ENCODE results near the gene TBPL1.

DNA sequence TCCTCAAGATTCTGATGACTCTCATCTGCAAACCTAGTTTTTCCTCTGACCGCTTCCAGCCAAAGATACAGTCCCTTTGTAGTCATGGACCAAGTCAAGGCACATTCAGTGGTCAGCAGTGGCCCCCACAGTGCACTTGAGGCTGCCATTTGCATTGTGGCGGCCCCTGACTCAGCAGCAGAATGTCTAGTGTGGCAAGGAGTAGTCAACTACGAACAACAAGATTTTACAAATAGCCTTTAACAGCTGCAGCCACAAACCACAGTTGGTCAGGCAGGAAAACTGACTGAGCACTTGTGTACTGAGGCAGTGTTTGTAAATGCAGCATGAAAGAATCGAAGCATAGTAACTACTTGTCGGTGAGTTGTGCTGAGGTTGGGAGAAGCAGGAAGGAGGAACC is 49.8 kb downstream of the TBPL1 start:
- TF ChIP-seq, protein P1, sequence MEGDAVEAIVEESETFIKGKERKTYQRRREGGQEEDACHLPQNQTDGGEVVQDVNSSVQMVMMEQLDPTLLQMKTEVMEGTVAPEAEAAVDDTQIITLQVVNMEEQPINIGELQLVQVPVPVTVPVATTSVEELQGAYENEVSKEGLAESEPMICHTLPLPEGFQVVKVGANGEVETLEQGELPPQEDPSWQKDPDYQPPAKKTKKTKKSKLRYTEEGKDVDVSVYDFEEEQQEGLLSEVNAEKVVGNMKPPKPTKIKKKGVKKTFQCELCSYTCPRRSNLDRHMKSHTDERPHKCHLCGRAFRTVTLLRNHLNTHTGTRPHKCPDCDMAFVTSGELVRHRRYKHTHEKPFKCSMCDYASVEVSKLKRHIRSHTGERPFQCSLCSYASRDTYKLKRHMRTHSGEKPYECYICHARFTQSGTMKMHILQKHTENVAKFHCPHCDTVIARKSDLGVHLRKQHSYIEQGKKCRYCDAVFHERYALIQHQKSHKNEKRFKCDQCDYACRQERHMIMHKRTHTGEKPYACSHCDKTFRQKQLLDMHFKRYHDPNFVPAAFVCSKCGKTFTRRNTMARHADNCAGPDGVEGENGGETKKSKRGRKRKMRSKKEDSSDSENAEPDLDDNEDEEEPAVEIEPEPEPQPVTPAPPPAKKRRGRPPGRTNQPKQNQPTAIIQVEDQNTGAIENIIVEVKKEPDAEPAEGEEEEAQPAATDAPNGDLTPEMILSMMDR (IDR thresholded peaks at IDR 0.05) = no peak
- TF ChIP-seq KDM5A (IDR thresholded peaks at IDR 0.05) = no peak
- no peak for TF ChIP-seq RCOR1 (IDR thresholded peaks at IDR 0.05; ENCODE audit: low read depth, low read length)
- TF ChIP-seq RAD21 (conservative IDR thresholded peaks at IDR 0.05 in 1 of 2, IDR thresholded peaks at IDR 0.05 in 1 of 2) = no peak
- no peak for TF ChIP-seq EP300 (IDR thresholded peaks at IDR 0.05)
- TF ChIP-seq, protein P2, sequence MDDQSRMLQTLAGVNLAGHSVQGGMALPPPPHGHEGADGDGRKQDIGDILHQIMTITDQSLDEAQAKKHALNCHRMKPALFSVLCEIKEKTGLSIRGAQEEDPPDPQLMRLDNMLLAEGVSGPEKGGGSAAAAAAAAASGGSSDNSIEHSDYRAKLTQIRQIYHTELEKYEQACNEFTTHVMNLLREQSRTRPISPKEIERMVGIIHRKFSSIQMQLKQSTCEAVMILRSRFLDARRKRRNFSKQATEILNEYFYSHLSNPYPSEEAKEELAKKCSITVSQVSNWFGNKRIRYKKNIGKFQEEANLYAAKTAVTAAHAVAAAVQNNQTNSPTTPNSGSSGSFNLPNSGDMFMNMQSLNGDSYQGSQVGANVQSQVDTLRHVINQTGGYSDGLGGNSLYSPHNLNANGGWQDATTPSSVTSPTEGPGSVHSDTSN (IDR thresholded peaks at IDR 0.05) = no peak
- no peak for TF ChIP-seq POLR2A (IDR thresholded peaks at IDR 0.05; ENCODE audit: low read length)
- TF ChIP-seq SMC3 (IDR thresholded peaks at IDR 0.05) = no peak
- TF ChIP-seq TP53 (CRISPR knock-in tag; IDR thresholded peaks at IDR 0.05) = no peak
- no peak for TF ChIP-seq MAFK (IDR thresholded peaks at IDR 0.05; ENCODE audit: partially characterized antibody)
